ENCODE results near the gene GULP1. TPM values are rescaled to one million over a fixed set of nuclear protein-coding genes. Genes with fewer than 3 reads are reported as not detected.

GULP1 gene
- total RNA-seq, 1 donor from 2014 or later, result not detected

DNA sequence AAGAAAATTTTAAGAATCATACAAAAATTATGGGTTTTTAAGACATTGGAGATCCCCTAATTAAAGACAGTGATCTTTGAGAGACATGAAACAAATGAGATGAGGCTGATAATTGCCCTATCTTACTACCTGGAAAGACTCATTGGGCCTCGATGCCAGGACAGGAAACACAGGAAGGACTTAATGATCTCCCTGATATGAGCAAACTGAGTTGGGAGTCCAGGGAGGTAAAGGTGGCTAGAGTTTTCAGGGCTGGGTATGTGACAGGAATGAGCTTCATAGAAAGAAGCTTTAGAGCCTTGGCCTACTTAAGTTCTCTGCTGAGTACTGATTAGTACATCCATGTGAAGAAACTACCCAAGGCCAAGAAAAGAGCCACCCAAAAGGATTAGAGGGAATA lies 40.6 kb upstream of the GULP1 start:
- intact Hi-C loops (cut with micrococcal nuclease), result no loop called here
- Mint-ChIP-seq H3K36me3 (ENCODE audit: low read depth) (no peaks in the 10 kb centered on the region), H3K27ac (no peak overlapping the region), H3K4me3 (no peak overlapping the region), H3K27me3 (no peaks in the 10 kb centered on the region), H3K9me3 (peaks cover 6% of the 10 kb centered on the region), H3K4me1 (no peaks in the 10 kb centered on the region)
- POLR2A ChIA-PET, result no interaction called here
- TF ChIP-seq, protein P1, sequence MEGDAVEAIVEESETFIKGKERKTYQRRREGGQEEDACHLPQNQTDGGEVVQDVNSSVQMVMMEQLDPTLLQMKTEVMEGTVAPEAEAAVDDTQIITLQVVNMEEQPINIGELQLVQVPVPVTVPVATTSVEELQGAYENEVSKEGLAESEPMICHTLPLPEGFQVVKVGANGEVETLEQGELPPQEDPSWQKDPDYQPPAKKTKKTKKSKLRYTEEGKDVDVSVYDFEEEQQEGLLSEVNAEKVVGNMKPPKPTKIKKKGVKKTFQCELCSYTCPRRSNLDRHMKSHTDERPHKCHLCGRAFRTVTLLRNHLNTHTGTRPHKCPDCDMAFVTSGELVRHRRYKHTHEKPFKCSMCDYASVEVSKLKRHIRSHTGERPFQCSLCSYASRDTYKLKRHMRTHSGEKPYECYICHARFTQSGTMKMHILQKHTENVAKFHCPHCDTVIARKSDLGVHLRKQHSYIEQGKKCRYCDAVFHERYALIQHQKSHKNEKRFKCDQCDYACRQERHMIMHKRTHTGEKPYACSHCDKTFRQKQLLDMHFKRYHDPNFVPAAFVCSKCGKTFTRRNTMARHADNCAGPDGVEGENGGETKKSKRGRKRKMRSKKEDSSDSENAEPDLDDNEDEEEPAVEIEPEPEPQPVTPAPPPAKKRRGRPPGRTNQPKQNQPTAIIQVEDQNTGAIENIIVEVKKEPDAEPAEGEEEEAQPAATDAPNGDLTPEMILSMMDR (IDR thresholded peaks at IDR 0.05), result no peak
- DNase-seq (no peak), ATAC-seq (ENCODE audit: low read depth) (no peak)
- CTCF ChIA-PET, result no interaction called here

DNA sequence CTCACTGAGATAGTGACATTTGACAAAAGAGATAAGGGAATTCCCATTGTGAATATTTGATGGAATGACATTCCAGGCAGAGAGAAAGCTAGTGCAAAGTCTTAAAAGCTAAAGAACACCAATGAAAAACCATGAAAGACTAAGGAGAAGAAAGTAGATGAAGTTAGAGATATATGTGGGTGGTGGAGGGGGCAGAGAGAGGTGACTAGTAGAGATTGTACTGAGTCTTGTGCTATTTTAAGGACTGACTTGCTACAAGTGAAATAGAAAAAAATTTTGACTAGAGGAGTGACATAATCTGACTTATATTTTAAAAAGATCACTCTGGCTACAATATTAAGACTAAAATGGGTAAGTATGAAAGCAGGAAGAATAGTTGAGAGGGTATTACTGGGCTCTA lies 35.3 kb upstream of the GULP1 start:
- H3K4me3 Mint-ChIP-seq, result no peak overlapping the region
- no peak overlapping the region for H3K27ac Mint-ChIP-seq
- intact Hi-C loops (cut with micrococcal nuclease), result no loop called here
- ChIA-PET CTCF (no interaction called here), POLR2A (no interaction called here)
- H3K4me1 Mint-ChIP-seq, result no peaks in the 10 kb centered on the region
- ATAC-seq (ENCODE audit: low read depth) (no peak), DNase-seq (no peak)
- peaks cover 8% of the 10 kb centered on the region for H3K9me3 Mint-ChIP-seq
- no peaks in the 10 kb centered on the region for H3K27me3 Mint-ChIP-seq
- no peaks in the 10 kb centered on the region for H3K36me3 Mint-ChIP-seq (ENCODE audit: low read depth)
- TF ChIP-seq, protein P1 (IDR thresholded peaks at IDR 0.05), result no peak

DNA sequence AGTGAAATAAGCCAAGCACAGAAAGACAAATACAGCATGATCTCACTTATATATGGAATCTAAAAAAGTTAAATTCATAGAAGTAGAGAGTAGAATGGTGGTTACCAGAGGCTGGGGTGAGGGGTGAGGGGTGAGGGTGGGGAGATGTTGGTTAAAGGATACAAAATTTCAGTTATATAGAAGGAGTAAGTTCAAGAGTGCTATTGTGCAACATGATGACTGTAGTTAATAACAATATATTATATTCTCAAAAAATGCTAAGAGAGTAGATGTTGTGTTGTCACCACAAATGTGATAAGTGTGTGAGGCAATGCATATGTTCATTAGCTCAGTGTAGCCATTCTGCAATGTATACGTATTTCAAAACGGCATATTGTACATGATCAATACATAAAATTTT lies 26.4 kb upstream of the GULP1 start:
- Mint-ChIP-seq H3K27ac (no peak overlapping the region), H3K4me3 (no peak overlapping the region), H3K27me3 (no peaks in the 10 kb centered on the region), H3K9me3 (peaks cover 5% of the 10 kb centered on the region), H3K36me3 (ENCODE audit: low read depth) (no peaks in the 10 kb centered on the region), H3K4me1 (no peaks in the 10 kb centered on the region)
- ChIA-PET POLR2A (no interaction called here), CTCF (no interaction called here)
- intact Hi-C loops (cut with micrococcal nuclease), result no loop called here
- no peak for ATAC-seq (ENCODE audit: low read depth)
- DNase-seq, result no peak
- TF ChIP-seq, protein P1 (IDR thresholded peaks at IDR 0.05), result no peak

DNA sequence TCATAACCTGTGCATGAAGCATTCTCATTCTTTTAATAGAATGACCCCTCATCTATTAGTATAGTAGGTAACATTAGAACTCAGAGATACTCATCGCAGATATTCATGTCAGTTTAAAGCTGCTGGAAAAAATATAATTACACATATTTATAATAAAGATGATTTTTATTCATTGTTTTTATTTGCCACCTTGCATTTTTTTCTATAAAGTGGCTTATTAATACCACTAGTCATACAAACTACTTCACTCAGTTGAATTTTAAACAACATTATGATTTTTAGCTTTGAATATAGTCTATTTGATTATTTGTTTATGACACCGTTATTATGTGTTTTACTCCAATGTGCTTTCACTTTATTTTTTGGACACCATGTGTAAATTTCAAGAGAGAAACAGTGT lies 23.9 kb upstream of the GULP1 start:
- peaks cover 4% of the 10 kb centered on the region for H3K9me3 Mint-ChIP-seq
- H3K27ac Mint-ChIP-seq, result no peak overlapping the region
- H3K4me1 Mint-ChIP-seq, result no peaks in the 10 kb centered on the region
- no peaks in the 10 kb centered on the region for H3K27me3 Mint-ChIP-seq
- no peak overlapping the region for H3K4me3 Mint-ChIP-seq
- TF ChIP-seq, protein P1 (IDR thresholded peaks at IDR 0.05), result no peak
- intact Hi-C loops (cut with micrococcal nuclease), result no loop called here
- no peak for DNase-seq
- no peak for ATAC-seq (ENCODE audit: low read depth)
- H3K36me3 Mint-ChIP-seq (ENCODE audit: low read depth), result no peaks in the 10 kb centered on the region
- ChIA-PET CTCF (no interaction called here), POLR2A (no interaction called here)

DNA sequence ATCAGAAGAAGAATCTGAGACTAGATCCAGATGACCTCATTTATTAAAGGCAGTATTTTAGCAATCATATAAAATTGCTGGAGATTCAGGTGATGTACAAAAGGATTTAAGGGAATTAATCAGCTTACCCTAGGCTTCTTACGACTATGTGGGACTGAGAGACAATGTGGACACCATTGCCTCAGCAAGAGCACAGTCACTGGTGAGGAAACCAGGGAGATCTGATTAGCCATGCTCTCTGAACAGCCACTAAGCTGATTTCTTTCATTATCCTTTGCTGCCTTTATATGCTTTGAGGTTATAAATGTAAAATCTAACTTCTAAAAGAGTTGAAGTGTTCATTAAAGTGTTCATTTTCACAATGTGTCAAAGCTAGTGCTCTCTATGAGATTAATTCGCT lies 22.7 kb upstream of the GULP1 start:
- Mint-ChIP-seq H3K4me3 (no peak overlapping the region), H3K36me3 (ENCODE audit: low read depth) (no peaks in the 10 kb centered on the region), H3K4me1 (no peaks in the 10 kb centered on the region), H3K27me3 (no peaks in the 10 kb centered on the region), H3K27ac (no peak overlapping the region), H3K9me3 (peaks cover 4% of the 10 kb centered on the region)
- intact Hi-C loops (cut with micrococcal nuclease), result no loop called here
- POLR2A ChIA-PET, result no interaction called here
- TF ChIP-seq, protein P1 (IDR thresholded peaks at IDR 0.05), result no peak
- DNase-seq (no peak), ATAC-seq (ENCODE audit: low read depth) (no peak)
- CTCF ChIA-PET, result no interaction called here
